ENCODE results near the gene CDH4.

- TF ChIP-seq POLR2A (IDR thresholded peaks at IDR 0.05; ENCODE audit: low read length): no peak
- no peak for TF ChIP-seq GATA1 (IDR thresholded peaks at IDR 0.05; ENCODE audit: low read depth, low read length)
Observed at GRCh38 chr20:61830991-61831390, 578.9 kb downstream of the CDH4 start.
